GM12873 (cell line): ENCODE results near the gene PXYLP1.

ENCODE experiments used
- CTCF ChIP-seq: IDR thresholded peaks from 2 replicates; pipeline ENCODE4 v1.5.1; 2012; ENCODE audit warnings: low read depth, mild to moderate bottlenecking, moderate library complexity, low read length, control low read depth; ENCODE audit not compliant: insufficient read depth; ENCODE audit errors: missing control alignments

The PXYLP1 gene

GRCh38 chr3:141280086-141280485, 48.5 kb downstream of the PXYLP1 start:
- no peak for TF ChIP-seq CTCF

GRCh38 chr3:141280690-141281089, 49.1 kb downstream of the PXYLP1 start:
- TF ChIP-seq CTCF: peak; percentile 4

GRCh38 chr3:141285570-141285969, 53.9 kb downstream of the PXYLP1 start:
- no peak for TF ChIP-seq CTCF

GRCh38 chr3:141286856-141287255, 55.2 kb downstream of the PXYLP1 start:
- no peak for TF ChIP-seq CTCF

- no peak for TF ChIP-seq CTCF
Observed at GRCh38 chr3:141287326-141287725, 55.7 kb downstream of the PXYLP1 start.

- no peak for TF ChIP-seq CTCF
Observed at GRCh38 chr3:141288336-141288990, 56.8 kb downstream of the PXYLP1 start.

GRCh38 chr3:141289228-141289772, 57.7 kb downstream of the PXYLP1 start:
- TF ChIP-seq CTCF: no peak
